WI38 (cell line): Measurements from ENCODE around the gene LNPEP.

Source experiments
- H3K4me3 ChIP-seq: 2 replicates; pipeline ENCODE4 v1.5.1; 2011; ENCODE audit warnings: low read depth, mild to moderate bottlenecking, control low read depth, low read length
- TF ChIP-seq, protein P1 (sequence below): IDR thresholded peaks from 2 replicates; pipeline ENCODE4 v1.5.1; 2012; ENCODE audit warnings: low read depth, mild to moderate bottlenecking, control low read depth, low read length

Gene LNPEP

DNA sequence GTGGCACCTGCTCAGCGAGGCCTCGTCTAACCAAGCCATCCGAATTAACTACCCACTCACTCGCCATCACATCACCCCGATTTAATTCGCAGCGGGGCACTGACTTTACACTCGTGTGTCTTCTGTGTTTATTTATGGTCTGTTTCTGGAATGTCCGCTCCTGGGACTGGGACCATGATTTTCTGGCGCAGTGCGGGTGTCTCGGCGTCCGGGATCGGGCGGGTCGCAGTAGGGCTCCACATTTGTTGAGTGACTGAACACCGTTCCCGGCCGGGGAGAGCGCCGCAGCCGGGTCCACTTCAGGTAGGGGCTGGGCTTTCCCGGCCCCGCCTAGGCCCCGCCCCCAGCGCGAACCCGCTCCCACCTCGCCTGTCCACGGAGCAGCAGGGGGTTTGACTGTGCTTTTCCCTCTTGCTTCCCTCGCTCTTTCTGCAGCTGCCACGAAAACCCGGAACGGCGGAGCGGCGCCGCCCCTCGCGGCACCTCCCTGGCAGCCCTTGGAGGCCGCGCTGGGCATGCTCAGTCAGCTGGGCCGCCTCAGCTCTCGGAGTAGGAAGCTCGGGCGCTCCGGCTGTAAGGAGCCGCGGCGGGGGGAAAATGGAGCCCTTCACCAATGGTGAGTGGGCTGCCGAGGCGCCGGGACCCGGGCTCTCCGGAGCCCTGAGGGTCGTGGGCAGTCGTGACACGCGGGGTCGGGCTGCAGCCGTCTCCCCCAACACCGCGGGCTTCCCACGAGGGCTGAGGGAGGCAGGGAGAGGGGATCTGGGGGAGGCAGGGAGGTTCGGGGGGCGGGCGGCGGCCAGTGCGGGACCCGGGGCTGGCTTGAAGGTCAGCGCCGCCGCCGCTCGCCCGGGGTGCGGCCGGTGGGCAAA lies at the start of gene LNPEP:
Gene LNPEP, plus strand, starts transcription at position 522 of the 872 bp plus-strand sequence. Its CDS starts 76 bp downstream, at position 598.
- H3K4me3 ChIP-seq, result peak within 1 kb of the TSS; percentile 88

DNA sequence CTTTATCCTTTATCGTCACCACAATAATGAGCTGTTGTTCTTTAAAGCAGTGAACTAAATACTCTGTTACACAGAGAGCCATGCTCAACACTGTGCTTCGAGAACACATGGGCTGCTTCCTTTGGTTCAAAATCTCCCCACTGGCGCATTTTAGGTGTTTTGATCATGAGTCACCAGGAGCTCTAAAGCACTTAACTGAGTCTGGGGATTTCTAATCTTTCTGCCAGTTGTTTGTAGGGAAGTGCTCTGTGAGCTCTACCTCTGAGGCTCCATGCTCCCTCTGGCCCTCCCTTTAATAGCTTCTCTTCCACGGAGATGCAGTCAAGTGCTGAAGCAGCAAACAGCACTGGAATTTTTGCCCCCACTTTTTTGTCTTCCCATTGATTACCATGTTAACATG lies 42.5 kb upstream of the LNPEP start:
- no peak overlapping the region for H3K4me3 ChIP-seq
- TF ChIP-seq, protein P1, sequence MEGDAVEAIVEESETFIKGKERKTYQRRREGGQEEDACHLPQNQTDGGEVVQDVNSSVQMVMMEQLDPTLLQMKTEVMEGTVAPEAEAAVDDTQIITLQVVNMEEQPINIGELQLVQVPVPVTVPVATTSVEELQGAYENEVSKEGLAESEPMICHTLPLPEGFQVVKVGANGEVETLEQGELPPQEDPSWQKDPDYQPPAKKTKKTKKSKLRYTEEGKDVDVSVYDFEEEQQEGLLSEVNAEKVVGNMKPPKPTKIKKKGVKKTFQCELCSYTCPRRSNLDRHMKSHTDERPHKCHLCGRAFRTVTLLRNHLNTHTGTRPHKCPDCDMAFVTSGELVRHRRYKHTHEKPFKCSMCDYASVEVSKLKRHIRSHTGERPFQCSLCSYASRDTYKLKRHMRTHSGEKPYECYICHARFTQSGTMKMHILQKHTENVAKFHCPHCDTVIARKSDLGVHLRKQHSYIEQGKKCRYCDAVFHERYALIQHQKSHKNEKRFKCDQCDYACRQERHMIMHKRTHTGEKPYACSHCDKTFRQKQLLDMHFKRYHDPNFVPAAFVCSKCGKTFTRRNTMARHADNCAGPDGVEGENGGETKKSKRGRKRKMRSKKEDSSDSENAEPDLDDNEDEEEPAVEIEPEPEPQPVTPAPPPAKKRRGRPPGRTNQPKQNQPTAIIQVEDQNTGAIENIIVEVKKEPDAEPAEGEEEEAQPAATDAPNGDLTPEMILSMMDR, result no peak

More for the DNA sequence above, at the start of gene LNPEP:
- TF ChIP-seq, protein P1, result no peak

DNA sequence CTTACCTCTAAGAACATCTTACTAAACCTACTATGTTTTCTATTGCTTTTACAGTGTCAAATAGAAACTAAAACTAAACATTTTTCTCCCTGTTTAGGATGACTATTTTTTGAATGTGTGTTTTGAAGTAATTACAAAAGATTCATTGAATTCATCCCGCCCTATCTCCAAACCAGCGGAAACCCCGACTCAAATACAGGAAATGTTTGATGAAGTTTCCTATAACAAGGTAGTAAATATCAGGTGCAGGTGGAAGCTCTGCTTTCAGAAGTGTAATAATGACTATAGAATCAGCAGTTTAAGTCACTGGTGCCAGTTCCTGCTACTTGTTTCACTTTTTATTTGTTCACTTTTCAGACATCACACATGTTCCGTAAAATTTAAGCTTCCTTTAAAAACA lies 39.6 kb upstream of the LNPEP start:
- TF ChIP-seq, protein P1, result no peak
- no peak overlapping the region for H3K4me3 ChIP-seq

DNA sequence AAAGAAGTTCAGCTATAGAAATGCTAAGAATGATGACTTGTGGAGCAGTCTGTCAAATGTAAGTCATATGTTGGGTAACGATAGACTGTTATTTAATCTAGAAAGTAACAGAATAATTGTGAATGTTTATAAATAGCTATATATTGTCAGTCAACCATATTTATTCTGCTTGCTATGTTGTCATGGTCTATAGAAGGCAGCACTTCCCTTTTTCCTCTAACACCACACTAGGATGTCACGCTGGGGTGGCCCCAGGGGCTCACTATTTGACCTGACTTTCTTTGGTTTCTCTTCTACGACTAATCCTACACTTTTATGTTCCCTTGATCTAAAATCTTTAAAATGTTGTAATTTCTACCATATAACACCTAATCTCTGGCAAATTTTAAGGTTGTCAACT lies 39.1 kb upstream of the LNPEP start:
- no peak overlapping the region for H3K4me3 ChIP-seq
- TF ChIP-seq, protein P1, result no peak

DNA sequence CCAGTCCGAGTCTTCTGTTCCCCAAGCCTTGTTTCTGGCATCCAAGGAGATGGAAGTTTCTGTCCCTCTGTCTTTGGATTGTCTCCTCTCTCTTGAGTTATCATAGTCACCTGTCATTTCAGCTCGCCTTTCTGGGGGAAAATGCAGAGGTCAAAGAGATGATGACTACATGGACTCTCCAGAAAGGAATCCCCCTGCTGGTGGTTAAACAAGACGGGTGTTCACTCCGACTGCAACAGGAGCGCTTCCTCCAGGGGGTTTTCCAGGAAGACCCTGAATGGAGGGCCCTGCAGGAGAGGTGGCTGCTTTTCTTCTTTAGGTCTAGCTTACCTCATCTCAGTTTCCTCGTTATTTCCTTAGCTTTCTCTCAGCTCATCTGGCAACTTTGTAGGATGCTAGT lies 34.5 kb upstream of the LNPEP start:
- TF ChIP-seq, protein P1, result no peak
- H3K4me3 ChIP-seq, result no peak overlapping the region

DNA sequence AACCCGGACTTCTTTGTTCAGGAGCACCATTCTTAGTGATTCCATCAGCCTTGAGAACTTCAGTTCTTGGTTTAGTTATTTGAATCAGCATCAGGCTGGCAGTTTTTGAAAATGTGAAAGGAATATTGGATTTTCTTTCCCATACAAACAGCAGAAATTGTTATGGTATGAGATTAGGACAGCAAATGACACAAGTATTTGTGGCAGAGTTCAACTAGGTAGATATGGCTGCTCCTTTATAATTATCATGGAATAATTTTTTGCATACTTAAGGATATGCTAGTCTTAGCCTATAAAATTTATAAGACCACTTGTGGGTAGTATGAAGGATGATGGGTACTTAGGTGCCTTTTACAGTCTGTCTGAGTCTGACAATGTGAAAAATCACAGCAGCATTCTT lies 34.0 kb upstream of the LNPEP start:
- H3K4me3 ChIP-seq, result no peak overlapping the region
- TF ChIP-seq, protein P1, result no peak

DNA sequence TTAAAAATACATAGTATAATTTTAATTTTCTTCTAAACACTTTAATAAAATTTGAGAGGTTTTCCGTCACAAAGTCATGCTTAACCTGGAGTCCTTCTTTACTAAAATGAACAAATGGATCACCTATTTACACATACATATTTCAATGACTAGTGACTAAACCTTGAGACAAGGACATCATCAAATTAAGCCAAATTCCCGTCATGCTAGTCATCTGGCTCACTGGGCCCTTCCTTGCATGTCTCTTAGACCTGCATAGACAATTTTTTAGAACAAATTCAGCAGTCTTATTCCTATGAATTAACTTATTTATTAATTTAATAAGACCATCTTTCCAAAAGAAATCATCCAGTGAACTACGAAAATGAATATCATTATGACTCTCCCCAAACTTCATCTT lies 33.0 kb upstream of the LNPEP start:
- no peak overlapping the region for H3K4me3 ChIP-seq
- TF ChIP-seq, protein P1, result no peak
